DND-41 (cell line): Measurements from ENCODE around the gene MFNG.

ENCODE experiments used
- EZH2 ChIP-seq: IDR thresholded peaks from 3 replicates; pipeline ENCODE4 v1.6.1; 2012; ENCODE audit warnings: borderline replicate concordance, low read depth, mild to moderate bottlenecking, moderate library complexity, low read length, inconsistent platforms; ENCODE audit not compliant: severe bottlenecking
- TF ChIP-seq, protein P1 (sequence below): IDR thresholded peaks from 2 replicates; pipeline ENCODE4 v1.5.1; 2012; ENCODE audit warnings: borderline replicate concordance, low read length, moderate library complexity, mild to moderate bottlenecking; ENCODE audit not compliant: poor library complexity, severe bottlenecking; ENCODE audit errors: extremely low read depth

DNA sequence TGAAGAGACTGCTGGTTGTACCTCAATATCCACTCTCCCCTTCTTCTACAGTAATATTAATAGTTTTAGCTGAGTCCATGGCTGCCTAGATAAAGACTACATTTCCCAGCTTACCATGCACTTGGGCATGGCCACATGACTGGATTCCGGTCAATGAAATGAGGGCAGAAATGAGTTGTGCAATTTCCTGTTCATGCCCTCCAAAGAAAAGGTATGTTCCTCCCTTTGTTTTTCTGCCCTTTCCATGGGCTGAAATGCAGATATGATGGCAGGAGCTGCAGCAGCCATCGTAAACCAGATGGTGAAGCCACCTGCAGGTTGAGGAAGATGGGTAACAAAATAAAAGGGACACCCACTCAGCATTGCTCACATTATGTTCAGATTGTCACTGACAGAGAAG, 43.6 kb downstream of the MFNG start:
- TF ChIP-seq, protein P1, sequence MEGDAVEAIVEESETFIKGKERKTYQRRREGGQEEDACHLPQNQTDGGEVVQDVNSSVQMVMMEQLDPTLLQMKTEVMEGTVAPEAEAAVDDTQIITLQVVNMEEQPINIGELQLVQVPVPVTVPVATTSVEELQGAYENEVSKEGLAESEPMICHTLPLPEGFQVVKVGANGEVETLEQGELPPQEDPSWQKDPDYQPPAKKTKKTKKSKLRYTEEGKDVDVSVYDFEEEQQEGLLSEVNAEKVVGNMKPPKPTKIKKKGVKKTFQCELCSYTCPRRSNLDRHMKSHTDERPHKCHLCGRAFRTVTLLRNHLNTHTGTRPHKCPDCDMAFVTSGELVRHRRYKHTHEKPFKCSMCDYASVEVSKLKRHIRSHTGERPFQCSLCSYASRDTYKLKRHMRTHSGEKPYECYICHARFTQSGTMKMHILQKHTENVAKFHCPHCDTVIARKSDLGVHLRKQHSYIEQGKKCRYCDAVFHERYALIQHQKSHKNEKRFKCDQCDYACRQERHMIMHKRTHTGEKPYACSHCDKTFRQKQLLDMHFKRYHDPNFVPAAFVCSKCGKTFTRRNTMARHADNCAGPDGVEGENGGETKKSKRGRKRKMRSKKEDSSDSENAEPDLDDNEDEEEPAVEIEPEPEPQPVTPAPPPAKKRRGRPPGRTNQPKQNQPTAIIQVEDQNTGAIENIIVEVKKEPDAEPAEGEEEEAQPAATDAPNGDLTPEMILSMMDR: no peak
- no peak for TF ChIP-seq EZH2
